HG03103 (cell line): ENCODE data around the gene BMP8B.

Experiments
- ATAC-seq: cut with Tn5 transposase; IDR thresholded peaks from one replicate; pipeline ENCODE4 v1.9.1; 2021; ENCODE audit warnings: low read depth; ENCODE audit not compliant: unreplicated experiment

BMP8B gene

DNA sequence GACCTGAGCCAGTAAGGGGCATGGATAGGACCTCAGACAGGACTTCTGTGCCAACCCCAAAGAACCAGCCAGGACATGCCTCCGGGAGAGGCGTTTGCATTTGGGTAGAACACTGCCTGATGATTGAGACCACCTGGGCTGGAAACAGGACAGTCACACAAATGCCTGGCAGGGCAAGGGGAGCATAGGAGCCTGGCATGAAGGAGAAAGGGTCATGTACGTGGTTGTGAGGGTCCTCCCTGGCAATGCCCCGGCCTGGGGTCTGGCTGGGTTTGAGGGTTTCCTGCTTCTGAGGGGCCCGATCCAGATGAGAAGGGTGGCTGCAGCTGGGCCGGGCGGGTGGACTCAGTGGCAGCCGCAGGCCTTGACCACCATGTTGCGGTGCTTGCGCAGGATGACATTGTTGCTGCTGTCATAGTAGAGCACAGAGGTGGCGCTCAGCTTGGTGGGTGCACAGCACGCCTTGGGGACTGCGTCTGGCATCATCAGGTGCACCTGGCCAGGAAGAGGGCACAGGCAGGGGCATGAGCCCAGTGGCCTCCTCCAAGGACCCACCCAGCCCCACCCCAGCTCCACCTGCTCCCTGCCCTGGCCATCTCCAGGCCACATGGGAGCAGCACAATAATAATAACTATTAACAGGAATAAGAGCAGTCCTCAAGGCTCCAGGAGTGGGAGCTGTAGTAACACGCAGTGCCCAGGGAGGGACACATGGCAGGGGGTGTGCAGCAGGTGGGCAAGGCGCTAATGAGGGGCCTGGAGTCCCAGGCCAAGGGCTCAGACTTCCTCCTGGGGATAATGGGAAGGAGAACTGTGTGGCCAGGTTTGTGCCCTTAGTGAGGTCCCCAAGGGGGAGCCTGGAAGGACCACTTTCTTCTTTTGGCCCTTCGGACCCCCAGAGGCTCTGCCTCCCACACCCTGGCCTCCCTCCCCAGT, 28.3 kb downstream of the BMP8B start:
- no peak for ATAC-seq

DNA sequence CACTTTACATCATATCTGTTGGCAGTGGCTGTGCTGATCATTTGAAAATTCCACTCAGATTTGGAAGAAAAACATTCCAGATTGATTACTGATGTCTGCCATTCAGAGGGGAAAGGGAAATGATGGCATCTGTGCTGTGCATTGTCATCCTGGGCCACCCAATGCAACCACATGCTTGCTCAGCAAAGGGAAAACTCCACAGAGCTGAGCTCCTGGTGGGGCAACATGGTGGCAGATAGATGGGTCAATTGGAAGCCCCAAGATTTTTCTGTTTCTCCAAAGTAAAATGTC, 29.3 kb downstream of the BMP8B start:
- ATAC-seq = no peak

DNA sequence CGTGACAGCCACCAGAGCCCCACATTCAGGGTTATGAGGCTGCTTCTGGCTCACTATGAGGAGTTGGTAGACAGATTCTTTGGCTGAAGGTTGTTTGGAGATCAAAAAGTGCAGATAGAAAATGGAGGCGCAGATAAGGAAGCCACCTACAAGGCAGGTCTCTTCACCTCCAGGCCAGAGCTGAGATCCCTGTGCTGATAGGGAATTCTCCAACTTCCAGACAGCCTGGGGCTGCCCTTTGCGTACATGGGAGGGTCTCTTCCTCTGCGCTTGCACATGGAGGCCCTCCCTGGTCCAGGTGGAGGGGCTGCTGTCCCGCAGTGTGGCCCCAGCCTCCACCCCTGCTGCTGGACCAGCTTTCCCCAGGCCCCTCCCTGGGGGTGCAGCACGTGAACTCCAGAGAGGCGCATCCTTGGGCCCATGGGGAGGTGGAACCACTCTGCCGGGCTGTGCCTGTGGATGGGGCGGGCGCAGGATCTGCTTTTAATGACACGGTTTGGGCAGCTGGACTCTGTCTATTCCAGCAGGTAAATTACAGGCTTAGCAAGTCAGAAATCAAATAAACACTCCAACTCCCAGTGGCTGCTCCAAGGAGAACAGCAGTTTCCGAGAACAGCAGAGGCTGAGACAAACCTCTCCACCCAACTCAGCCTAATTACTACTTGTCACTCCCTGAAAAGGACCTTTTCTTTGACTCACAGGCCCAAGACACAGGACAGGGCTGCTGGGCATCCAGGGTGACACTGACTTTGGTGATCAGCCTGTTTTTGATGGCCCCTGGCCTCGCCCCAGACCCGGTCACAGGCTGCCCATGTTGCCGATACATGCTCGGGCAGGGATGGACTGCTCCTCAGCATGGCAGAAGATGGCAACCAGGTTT, 29.9 kb downstream of the BMP8B start:
- no peak for ATAC-seq

DNA sequence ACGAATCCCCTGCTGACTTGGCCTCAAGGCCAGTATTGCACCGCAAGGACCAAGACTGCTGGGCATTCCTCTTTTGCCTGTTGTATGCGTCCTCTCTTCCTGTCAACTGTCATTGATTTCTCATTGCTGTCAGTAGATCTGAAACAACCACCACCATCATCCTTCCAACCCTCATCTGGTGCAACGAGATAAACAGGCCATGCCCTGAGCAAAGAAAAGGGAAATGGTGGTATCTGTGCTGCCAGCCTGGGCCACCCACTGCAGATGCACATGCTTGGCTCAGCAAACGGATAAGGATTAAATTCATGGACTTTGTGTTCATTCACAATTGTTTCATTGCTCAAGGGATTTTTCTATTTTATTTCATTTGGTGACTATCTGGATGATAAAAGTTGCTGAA, 31.2 kb downstream of the BMP8B start:
- ATAC-seq = no peak

DNA sequence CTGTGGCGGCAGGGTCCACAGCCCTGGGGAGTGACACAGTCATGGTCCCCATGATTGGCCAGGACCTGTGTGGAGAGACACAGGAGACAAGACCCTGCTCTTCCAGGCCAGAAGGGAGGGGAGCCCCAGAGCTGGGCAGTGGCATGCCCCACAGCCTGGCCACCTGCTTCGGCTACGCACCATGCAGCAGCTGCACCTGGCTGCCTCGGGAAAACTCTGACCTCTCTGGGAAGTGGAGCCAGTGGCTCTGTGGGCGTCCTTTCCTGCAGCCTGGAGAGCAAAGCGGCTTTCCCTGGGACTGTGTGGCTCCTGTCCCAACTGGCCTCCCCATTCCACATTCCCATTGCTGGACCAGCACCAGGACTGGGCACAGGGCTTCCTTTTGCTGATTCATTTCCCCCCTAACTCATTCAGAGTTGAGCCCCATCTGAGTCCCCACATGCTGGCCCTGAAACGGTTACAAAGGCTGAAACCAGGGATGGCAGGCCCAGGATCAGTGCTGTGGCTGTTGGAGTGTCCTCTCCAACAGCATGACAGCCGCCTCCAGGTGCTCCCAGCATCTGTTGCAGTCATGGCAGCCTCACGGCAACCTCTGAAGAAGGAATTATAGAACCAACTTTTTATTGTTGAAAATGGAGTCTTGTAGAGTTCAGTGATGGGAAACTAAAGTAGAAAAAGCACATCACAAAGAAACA, 32.6 kb downstream of the BMP8B start:
- ATAC-seq = no peak

DNA sequence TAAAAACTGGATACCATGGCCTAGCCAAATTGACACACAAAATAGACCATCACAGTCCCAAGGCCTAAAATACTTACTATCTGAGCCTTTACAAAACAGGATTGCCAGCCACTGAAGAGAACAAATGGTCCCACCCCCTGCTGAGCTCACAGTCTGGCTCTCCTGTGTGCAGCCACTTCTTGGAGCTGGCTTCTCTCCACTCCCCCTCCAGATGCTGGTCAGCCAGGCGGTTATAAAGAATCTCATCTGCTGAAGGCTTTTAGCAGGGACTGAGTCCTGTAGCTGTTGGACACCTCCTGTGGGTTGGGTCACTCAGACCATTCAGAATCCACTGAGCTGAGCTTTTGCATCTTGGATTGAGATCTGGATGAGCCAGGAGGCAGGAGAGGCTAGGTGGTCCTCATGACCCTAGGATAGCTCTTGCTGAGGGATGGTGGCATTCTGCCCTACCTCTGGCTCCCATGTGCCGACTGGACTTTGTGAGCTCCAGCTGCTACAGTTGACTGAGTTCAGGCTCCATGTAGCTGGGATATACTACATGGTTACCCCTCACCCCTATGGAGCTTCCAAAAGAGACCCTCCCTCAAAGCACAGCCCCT, 33.7 kb downstream of the BMP8B start:
- no peak for ATAC-seq

DNA sequence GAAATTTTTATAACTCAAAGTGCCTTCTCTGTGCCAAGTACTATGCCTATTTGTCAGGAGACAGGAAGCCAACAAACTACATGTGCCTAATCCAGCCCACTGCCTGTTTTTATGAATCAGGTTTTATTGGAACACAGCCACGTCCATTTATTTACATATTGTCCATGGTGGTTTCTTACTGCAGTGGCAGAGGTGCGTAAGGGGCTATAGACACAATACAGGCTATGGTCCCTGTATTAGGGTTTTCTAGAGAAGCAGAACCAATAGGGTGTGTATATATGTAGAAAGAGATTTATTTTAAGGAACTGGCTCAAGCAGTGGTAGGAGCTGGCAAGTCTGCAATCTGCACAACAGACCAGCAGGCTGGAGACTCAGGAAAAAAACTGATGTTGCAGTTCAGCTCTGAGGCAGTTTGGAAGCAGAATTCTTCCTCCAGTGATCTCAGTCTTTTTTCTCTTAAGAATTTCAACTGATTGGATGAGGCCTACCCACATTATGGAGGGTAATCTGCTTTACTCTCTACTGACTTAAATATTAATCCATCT, 34.6 kb downstream of the BMP8B start:
- ATAC-seq = no peak

DNA sequence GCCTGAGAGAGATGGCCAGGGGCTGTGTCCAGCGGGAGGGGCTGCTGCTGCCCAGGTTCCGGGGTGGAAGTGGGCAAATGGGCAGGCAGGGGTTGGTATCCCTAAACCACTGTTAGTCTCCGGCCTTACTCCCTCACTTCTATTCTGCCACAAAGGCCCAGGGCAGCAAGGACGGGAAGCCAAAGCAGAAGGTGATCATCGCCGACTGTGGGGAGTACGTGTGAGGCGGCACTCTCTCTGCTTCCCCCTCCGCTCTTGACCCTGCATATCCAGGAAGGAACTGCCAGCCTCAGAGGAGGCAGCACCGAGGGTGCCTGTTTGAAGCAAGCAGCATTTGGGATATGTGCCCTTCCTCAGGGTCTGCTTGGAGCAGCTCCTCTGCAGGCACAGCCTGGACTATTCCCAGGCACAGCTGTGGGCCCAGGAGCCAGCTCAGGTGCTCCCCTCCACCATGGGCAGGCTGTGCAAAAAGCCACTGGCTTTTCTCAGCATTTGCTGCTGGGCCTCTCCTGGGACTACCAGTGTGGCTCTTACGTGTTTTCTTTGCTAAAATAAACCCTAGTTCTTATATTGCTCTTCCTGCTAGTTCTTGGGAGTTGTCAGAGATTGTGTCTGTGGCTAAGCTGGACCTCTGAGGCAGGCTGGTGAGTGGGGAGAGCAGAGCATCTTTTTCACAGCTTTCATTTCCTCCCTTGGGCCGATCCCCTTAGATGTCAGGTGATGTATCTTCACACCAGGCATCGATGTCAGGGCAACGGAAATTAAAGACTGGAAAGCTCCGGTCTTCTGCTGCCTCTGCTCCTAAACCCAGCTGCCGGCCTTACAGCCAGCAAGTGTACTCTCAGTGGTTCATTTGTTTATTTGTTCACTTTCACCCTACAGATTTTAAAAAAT, 35.3 kb downstream of the BMP8B start:
- no peak for ATAC-seq

DNA sequence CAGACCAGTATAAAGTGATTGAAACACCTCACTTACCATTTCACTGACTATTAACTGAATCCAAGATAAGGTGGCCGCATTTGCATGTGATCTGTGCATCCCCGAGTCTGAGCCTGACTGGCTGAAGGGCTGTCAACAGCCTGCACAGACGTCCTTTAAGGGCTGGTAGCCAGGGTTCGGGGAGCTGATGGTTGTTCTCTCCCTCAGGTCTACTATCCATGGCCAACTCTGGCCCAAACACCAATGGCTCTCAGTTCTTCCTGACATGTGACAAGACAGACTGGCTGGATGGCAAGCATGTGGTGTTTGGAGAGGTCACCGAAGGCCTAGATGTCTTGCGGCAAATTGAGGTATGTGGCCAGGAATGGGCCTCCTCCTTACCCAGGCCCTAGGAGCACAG, 36.0 kb downstream of the BMP8B start:
- ATAC-seq = no peak

DNA sequence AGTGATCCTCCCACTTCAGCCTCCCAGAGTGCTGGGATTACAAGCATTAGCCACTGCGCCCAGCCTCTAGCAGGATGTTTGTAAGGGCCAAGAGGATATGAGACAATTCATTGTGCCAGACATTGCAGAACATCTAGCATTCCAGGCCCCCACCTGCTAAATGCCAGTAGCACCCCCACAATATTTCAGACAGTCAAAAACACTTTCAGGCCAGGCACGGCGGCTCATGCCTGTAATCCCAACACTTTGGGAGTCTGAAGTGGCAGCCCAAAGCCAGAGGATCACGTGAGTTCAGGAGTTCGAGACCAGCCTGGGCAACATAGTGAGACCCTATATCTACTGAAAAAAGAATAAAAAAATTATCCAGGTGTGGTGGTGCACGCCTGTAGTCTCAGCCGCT, 37.1 kb downstream of the BMP8B start:
- ATAC-seq = no peak

DNA sequence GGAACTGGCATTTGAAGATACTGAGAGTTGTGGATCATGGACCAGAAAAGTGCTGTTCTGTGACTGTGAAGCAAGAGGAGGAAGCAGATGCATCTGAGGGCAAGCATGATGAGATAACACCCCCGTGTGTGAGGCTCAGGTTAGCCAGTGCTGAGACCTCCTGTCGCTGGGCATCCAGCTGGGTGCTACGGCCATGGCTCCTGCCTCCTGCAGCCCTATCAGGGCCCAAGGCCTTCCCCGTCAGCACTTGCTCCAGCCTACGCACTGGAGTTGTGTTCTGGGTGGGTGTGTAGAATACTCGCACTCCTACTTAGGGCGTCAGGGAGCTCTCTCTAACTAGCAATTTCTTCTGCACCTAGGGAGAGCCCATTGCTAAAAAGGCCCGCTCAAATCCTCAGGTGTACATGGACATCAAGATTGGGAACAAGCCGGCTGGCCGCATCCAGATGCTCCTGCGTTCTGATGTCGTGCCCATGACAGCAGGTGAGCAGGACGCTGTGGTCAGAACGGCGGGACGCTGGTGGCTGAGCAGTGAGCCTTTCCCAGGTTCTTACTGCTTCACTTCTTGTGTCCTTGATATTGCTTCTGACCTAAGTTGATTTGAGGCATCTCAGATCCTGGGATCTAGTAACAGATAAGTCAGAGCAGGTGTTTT, 43.5 kb downstream of the BMP8B start:
- ATAC-seq = no peak

DNA sequence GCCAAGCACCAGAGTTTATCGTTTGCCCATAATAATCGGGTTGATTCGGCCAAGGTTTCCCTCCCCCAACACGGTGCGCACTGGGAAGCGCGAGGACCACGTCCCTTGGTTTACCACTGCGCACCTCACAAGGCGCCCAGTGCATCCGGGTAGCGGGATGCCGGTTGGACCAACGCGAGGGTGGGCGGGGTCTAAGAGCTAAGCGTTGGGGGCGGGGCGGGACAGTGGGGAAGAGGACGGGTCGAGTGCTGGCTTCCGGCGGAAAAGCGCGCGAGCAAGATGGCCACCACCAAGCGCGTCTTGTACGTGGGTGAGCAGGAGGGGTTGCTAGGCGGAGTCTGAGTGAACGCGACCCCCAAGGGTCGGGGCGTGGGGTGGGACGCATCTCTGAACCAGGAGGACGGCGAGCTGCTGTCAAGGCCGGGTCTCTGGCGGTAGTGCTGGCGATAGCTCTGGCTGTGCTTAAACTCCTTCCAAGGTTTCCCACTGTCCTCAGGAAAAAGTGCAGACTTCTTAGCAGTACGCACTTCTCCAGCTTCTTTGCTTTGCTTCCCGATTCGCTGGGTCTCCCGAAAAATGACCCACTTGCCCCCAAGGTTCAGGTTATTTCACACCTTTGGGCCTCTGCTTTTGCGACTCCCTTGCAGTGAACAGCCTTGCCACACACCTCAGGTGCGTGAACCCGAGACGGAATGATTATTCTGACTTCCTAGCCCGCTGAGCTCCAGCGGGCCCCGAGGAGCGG, 49.9 kb downstream of the BMP8B start, which contains the start of gene PPIE:
TSS of gene PPIE (plus strand) at position 261 of the 745 bp plus-strand sequence. CDS start at position 280, 19 bp downstream.
- peak; percentile 82 for ATAC-seq

DNA sequence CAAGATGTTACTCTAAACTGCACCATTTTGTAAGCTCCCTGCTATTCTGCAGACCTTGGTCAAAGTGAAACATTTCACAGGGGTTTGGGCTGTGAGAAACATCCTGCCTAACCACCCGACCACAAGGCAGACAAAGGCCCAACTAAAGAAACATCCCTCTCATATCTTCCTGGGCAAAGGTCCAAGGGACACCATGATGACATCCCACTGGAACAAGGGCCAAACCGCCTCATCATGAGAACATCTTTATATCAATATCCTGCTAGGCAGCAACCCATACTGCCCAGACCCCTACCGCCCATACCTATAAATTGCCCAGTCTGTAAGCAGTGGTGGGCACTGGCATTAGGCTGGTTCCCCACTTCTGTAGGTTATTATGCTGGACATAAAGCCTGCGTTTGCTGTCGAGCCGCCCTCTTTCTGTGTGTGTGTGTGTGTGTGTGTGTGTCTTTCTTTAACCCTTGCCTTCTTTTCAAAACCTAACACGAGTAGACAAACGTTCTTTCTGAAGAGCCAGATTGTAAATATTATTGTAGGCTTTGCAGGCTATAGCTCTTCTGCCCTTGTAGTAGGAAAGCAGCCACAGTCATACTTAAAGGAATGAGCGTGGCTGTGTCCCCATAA, 51.0 kb downstream of the BMP8B start:
- no peak for ATAC-seq

DNA sequence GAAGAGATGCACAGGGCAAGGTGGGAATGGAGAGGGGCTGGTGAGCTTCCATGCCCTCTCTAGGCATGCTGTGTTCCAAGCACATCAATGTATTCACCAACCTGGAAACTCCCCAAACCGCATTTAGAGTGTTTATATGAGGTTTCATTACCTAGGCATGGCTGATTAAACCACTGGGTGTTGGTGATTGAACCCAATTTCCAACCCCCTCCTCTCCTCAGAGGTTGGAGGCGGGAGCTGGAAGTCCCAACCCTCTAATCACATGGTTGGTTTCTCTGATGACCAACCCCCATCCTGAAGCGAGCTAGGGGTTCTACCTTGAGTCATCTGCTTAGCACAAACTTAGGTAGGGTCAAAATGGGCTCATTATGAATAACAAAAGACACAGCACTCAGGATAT, 52.9 kb downstream of the BMP8B start:
- ATAC-seq = no peak

DNA sequence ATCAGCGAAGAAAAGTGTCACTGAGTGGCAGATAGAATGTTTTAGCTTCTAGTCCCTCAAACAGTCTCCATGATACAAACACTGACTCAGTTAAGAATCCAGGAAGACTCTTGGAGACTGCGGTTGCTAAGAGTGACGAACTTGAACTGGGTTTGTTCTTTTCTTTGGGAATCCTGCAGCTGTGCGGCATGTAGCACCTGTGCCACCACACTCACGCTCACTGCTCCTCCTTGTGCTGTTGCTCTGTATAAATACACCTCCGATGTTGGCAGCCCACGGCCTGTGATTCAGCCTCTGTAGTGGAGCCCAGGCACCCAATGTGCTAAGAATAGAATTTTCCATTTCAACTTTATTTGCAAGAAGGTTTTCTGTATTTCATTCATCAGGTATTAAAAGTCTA, 55.5 kb downstream of the BMP8B start:
- ATAC-seq = no peak

DNA sequence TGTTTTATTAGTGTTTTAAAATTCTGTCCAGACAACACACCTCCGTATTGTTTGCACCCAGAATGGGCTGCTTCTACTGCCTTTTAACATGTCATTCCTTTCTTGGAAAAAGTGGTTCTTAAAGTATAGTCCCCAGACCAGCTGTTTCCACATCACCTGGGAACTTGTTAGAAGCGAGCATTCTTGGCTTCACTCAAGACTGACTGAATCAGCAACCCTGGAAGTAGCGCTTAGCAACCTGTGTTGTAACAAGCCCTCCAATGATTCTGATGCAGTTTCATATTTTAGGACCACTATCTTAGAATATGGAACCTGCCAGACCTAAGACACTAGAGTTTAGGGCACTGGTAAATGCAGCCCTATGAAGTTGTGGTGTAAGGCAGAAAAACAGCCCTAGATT, 55.9 kb downstream of the BMP8B start:
- ATAC-seq = no peak

DNA sequence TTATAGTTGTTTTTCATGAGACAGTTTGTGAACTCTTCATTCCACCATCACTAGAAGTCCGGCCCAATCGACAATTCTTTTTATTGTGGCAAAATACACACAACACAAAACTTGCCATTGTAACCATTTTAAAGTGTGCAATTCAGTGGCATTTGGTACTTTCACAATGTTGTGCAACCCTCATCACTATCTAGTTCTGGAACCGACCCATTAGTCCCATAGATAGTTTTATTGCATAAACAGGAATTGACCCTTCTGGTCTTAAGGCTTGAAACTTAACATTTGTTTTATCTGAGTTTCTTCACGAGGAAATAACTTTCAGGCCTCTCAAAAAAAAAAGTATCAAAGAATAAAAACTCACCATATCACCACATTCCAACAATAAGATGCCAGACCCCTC, 58.8 kb downstream of the BMP8B start:
- ATAC-seq = no peak

DNA sequence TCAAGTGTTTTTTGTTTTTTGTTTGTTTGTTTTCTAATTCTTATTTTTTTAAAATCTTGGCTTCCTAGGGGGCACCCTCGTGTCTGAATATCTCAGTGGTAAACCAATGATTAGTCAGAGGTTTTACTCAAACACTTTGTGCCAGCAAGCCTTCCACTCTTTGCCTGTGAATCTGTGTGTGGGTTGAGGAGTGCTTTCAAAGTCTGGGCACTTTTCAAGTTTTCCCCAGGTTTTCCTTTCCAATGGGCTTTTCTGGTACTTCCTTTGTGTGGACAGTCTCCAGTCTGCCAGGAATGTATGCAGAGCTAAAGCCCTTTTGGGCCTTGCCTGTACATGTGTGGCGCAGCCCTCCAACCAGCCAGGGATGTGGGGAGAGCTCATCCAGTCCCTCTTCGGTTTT, 59.6 kb downstream of the BMP8B start:
- no peak for ATAC-seq
